ENCODE data around the gene PSMC3.

PSMC3 gene

DNA sequence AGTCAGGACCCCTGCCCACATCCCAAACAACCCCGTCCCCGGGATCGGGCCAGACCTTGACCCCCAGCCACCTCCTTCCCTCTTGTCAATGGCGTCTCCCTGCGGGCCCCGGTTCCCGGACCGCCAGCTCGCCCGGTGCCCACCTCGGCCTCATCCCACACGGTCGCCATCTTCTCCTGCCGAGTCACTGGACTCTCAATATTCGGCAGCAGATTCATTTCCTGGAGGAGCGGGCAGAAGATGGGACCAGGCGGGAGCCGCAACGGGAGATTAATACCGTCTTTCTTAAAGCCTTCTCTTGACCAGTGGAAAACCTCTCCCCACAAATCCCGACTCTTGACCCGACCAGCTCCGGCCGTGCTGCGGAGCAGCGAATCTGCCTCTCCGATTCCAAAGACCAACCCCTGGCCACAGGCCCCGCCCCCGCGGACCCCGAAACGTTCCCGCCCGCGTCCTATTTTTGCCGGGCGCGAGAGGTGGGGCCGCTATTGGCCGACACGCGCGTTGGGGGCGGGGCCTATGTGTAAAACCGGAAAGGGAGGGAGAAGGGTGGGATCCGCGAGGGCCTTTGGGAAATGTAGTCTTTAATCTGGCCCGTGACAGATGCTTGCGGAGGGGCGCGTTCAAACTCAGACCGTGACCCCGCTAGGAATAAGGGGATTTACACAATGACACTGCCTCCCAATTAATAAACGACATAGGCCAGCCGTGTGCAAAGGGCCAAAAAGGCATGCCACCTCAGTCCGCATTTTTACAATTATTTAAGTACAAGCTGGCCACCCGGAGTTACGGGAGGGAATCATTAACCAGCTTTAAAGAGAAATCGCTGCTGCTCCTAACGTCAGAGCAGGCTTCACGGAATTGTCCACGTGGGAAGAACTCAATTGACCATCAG lies at the start of gene PSMC3:
Gene PSMC3, minus strand, starts transcription at position 378 of the 895 bp plus-strand sequence. Its CDS starts 160 bp downstream, at position 218.
- peak; percentile 93 for DNase-seq (ENCODE audit: low read depth)
- TF ChIP-seq, protein P1, sequence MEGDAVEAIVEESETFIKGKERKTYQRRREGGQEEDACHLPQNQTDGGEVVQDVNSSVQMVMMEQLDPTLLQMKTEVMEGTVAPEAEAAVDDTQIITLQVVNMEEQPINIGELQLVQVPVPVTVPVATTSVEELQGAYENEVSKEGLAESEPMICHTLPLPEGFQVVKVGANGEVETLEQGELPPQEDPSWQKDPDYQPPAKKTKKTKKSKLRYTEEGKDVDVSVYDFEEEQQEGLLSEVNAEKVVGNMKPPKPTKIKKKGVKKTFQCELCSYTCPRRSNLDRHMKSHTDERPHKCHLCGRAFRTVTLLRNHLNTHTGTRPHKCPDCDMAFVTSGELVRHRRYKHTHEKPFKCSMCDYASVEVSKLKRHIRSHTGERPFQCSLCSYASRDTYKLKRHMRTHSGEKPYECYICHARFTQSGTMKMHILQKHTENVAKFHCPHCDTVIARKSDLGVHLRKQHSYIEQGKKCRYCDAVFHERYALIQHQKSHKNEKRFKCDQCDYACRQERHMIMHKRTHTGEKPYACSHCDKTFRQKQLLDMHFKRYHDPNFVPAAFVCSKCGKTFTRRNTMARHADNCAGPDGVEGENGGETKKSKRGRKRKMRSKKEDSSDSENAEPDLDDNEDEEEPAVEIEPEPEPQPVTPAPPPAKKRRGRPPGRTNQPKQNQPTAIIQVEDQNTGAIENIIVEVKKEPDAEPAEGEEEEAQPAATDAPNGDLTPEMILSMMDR (conservative IDR thresholded peaks at IDR 0.05; ENCODE audit: low read length), result no peak
- peak within 1 kb of the TSS; percentile 99 for H3K4me3 ChIP-seq (ENCODE audit: low read length)

GRCh38 chr11:47470671-47471070 lies 44.4 kb upstream of the PSMC3 start:
- DNase-seq (ENCODE audit: low read depth), result no peak
- H3K4me3 ChIP-seq (ENCODE audit: low read length), result no peak overlapping the region
- TF ChIP-seq, protein P1 (conservative IDR thresholded peaks at IDR 0.05; ENCODE audit: low read length), result no peak

DNA sequence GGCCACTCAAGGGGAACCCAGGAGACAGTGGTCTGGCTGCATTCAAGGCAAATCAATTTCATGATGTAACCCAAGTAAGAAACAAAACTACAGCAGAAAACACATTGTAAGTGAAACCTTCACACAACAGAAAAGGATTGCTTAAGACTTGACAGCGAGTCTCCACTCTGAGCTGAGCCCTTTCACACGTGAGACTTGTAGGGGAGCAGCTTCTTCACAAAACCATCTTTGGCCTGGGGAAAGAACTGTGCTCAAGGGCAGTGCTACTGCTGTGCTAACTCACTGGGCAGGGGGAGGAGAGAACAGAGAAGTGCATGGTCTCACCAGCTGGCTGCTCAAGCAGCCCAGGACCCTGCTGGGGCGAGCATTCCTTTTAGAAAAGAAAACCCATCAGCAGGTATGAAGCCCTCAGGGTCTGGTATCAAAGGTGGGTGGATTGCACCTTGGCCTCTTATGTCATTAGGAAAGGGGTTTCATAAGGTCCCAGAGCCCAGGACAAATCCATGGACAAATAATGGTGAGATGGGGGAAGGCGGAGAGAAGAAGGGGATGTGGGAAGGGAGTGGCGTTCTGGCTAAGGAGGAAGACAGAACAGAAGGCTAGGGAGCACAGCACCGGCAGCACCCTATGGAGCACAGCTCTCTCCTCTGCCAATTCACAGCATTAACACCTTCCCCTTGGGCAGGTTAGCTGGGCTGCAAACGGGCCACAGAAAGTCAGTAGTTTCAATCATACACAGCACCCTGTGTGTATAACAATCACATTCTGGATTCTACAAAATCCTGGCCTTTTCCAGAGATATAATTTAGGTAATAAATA lies 43.3 kb upstream of the PSMC3 start:
- TF ChIP-seq, protein P1 (conservative IDR thresholded peaks at IDR 0.05; ENCODE audit: low read length), result no peak
- DNase-seq (ENCODE audit: low read depth), result peak; percentile 21
- no peak overlapping the region for H3K4me3 ChIP-seq (ENCODE audit: low read length)

DNA sequence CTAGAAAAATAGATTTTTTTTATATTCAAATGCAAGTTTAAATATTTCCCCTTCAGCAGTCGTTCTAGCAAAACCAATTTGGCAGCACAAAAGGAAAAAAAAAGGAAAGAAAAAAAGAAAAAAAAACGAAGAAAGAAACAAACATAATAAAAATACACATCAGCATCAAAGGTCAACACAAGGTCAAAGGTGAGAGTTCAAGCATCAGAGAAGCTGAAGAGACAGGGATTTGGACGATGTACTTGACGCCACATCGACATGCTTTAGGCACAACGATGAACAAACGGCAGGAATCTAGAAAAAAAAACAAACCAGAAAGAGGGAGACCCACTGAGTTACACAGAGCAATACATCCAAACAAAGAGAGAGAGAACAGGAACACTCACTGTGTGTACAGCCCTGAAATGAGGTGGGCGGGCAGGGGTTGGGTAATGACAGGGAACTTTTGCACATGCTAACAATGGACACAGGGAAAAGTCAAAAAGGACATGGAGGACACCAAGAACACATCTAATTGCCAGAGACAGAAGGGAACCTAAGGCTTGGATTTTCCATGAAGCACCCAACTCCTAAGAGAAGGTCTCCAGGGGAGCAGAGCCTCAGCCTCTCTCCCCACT lies 42.5 kb upstream of the PSMC3 start:
- TF ChIP-seq, protein P1 (conservative IDR thresholded peaks at IDR 0.05; ENCODE audit: low read length), result no peak
- DNase-seq (ENCODE audit: low read depth), result no peak
- no peak overlapping the region for H3K4me3 ChIP-seq (ENCODE audit: low read length)

GRCh38 chr11:47467357-47467756 lies 41.1 kb upstream of the PSMC3 start:
- no peak overlapping the region for H3K4me3 ChIP-seq (ENCODE audit: low read length)
- no peak for DNase-seq (ENCODE audit: low read depth)
- TF ChIP-seq, protein P1 (conservative IDR thresholded peaks at IDR 0.05; ENCODE audit: low read length), result no peak

- DNase-seq (ENCODE audit: low read depth), result peak; percentile 18
- no peak overlapping the region for H3K4me3 ChIP-seq (ENCODE audit: low read length)
- TF ChIP-seq, protein P1 (conservative IDR thresholded peaks at IDR 0.05; ENCODE audit: low read length), result no peak
These were observed 40.5 kb upstream of the PSMC3 start for GRCh38 chr11:47466701-47467250.
